ENCODE measurements around the gene SUSD1.

Gene SUSD1

GRCh38 chr9:112041536-112042243 is 133.4 kb downstream of the SUSD1 start:
- DNase-seq (ENCODE audit: low spot score): peak; percentile 99

GRCh38 chr9:112041199-112041535 is 133.9 kb downstream of the SUSD1 start:
- no peak for DNase-seq (ENCODE audit: low spot score)

- no peak for DNase-seq (ENCODE audit: low spot score)
Measured at GRCh38 chr9:112038017-112038408, 137.1 kb downstream of the SUSD1 start.

- DNase-seq (ENCODE audit: low spot score): no peak
Measured at GRCh38 chr9:112037281-112038016, 137.6 kb downstream of the SUSD1 start.

- DNase-seq (ENCODE audit: low spot score): no peak
Measured at GRCh38 chr9:112035166-112035826, 139.8 kb downstream of the SUSD1 start.

- DNase-seq (ENCODE audit: low spot score): no peak
Measured at GRCh38 chr9:112034216-112034611, 140.9 kb downstream of the SUSD1 start.

- DNase-seq (ENCODE audit: low spot score): no peak
Measured at GRCh38 chr9:112033237-112034215, 141.6 kb downstream of the SUSD1 start.

GRCh38 chr9:112032743-112033142 is 142.4 kb downstream of the SUSD1 start:
- no peak for DNase-seq (ENCODE audit: low spot score)

- DNase-seq (ENCODE audit: low spot score): no peak
Measured at GRCh38 chr9:112032009-112032408, 143.1 kb downstream of the SUSD1 start.

- DNase-seq (ENCODE audit: low spot score): no peak
Measured at GRCh38 chr9:112031400-112031799, 143.7 kb downstream of the SUSD1 start.

GRCh38 chr9:112029921-112030444 is 145.1 kb downstream of the SUSD1 start:
- DNase-seq (ENCODE audit: low spot score): no peak

GRCh38 chr9:112028242-112029221 is 146.6 kb downstream of the SUSD1 start:
- no peak for DNase-seq (ENCODE audit: low spot score)

- no peak for DNase-seq (ENCODE audit: low spot score)
Measured at GRCh38 chr9:112025850-112026249, 149.2 kb downstream of the SUSD1 start.

- DNase-seq (ENCODE audit: low spot score): no peak
Measured at GRCh38 chr9:112021742-112022141, 153.4 kb downstream of the SUSD1 start.

- peak; percentile 82 for DNase-seq (ENCODE audit: low spot score)
Measured at GRCh38 chr9:112020680-112021596, 154.2 kb downstream of the SUSD1 start.

GRCh38 chr9:112017878-112018277 is 157.2 kb downstream of the SUSD1 start:
- no peak for DNase-seq (ENCODE audit: low spot score)

- no peak for DNase-seq (ENCODE audit: low spot score)
Measured at GRCh38 chr9:112015736-112016135, 159.4 kb downstream of the SUSD1 start.

- no peak for DNase-seq (ENCODE audit: low spot score)
Measured at GRCh38 chr9:112015149-112015548, 159.9 kb downstream of the SUSD1 start.

- DNase-seq (ENCODE audit: low spot score): no peak
Measured at GRCh38 chr9:112013266-112013665, 161.8 kb downstream of the SUSD1 start.
